ENCODE results near the gene ADORA1.
A peak's percentile ranks its signal among the peaks of the same experiment; 100 is the strongest.

DNA sequence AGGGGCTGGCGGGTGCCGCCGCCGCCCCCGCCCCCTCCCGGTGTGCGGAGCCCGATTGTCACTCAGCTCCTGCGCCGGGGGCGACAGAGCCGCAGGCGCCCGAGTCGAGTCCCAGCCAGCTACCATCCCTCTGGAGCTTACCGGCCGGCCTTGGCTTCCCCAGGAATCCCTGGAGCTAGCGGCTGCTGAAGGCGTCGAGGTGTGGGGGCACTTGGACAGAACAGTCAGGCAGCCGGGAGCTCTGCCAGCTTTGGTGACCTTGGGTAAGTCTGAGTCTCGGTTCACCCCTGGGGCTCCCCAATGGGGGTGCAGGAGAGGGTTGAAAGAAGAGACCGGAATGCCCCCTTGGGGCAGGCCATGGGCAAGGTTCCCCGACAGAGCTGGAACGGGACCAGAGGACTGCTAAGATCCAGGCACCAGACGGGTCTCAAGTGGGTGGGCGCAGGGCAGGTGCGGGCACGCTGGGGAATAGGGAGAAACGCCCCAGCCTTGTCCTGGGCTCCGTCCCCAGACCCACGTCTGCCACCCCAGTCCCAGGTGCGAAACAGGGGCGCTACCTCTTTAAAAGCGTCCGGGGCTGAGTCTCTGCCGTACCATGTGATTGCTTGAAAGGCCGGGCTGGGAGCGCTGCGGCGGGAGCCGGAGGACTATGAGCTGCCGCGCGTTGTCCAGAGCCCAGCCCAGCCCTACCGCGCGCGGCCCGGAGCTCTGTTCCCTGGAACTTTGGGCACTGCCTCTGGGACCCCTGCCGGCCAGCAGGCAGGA, at the start of gene ADORA1:
- TF ChIP-seq CTCF (IDR thresholded peaks at IDR 0.05; ENCODE audit: extremely low read depth in 1 of 2, insufficient read depth in 1 of 2, low read depth in 1 of 2, low read length in 2 of 2): no peak
- peak; percentile 80 for TF ChIP-seq EZH2 (IDR thresholded peaks at IDR 0.05; ENCODE audit: borderline replicate concordance, low read depth, low read length, severe bottlenecking)
- TF ChIP-seq JUN (IDR thresholded peaks at IDR 0.05; ENCODE audit: borderline replicate concordance, insufficient read depth, insufficient read length, low read depth): no peak
- no peak for TF ChIP-seq POLR2AphosphoS5 (IDR thresholded peaks at IDR 0.05; ENCODE audit: insufficient read depth, low read depth, low read length)
- TF ChIP-seq, protein P1, sequence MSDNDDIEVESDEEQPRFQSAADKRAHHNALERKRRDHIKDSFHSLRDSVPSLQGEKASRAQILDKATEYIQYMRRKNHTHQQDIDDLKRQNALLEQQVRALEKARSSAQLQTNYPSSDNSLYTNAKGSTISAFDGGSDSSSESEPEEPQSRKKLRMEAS (IDR thresholded peaks at IDR 0.05; ENCODE audit: insufficient read depth, insufficient read length): no peak
- TF ChIP-seq POLR2A (IDR thresholded peaks at IDR 0.05; ENCODE audit: low read depth, low read length): no peak
- TF ChIP-seq MYC (IDR thresholded peaks at IDR 0.05; ENCODE audit: low read depth, low read length): no peak
